Hepatocyte (in vitro differentiated cells): ENCODE measurements around the gene PRPF8. TPM values are rescaled to one million over a fixed set of nuclear protein-coding genes. Genes with fewer than 3 reads are reported as not detected.

Experiments used
- DNase-seq: peaks from one replicate; pipeline ENCODE4 v3.0.0-alpha.2; 2016; ENCODE audit warnings: low spot score
- H2AFZ ChIP-seq: fragments of 200-600 bp; sonication (generic); 2 replicates; pipeline ENCODE4 v1.6.0; 2016; ENCODE audit warnings: antibody characterized with exemption, mild to moderate bottlenecking
- H3K27ac ChIP-seq: fragments of 200-600 bp; sonication (generic); 2 replicates; pipeline ENCODE4 v1.5.1; 2016; ENCODE audit warnings: mild to moderate bottlenecking
- H3K27me3 ChIP-seq: fragments of 200-600 bp; sonication (generic); 2 replicates; pipeline ENCODE4 v1.6.1; 2016
- H3K36me3 ChIP-seq: fragments of 200-600 bp; sonication (generic); replicated peaks from 2 replicates; pipeline ENCODE4 v1.5.1; 2016; ENCODE audit warnings: low read depth; ENCODE audit not compliant: insufficient read depth
- H3K4me1 ChIP-seq: fragments of 200-600 bp; sonication (generic); 2 replicates; pipeline ENCODE4 v1.5.1; 2016; ENCODE audit warnings: mild to moderate bottlenecking, moderate library complexity; ENCODE audit not compliant: insufficient read depth
- H3K4me2 ChIP-seq: fragments of 200-600 bp; sonication (generic); 2 replicates; pipeline ENCODE4 v1.6.0; 2016
- H3K4me3 ChIP-seq: fragments of 200-600 bp; sonication (generic); 2 replicates; pipeline ENCODE4 v1.5.1; 2016; ENCODE audit warnings: mild to moderate bottlenecking
- H3K79me2 ChIP-seq: fragments of 200-600 bp; sonication (generic); 2 replicates; pipeline ENCODE4 v1.6.0; 2017; ENCODE audit warnings: mild to moderate bottlenecking
- H3K9me2 ChIP-seq: fragments of 200-600 bp; sonication (generic); replicated peaks from 2 replicates; pipeline ENCODE4 v1.6.0; 2017; ENCODE audit warnings: mild to moderate bottlenecking; ENCODE audit not compliant: insufficient read depth
- H3K9me3 ChIP-seq: fragments of 200-600 bp; sonication (generic); 2 replicates; pipeline ENCODE4 v1.5.1; 2016; ENCODE audit warnings: low read depth, mild to moderate bottlenecking
- H4K20me1 ChIP-seq: fragments of 200-600 bp; sonication (generic); 2 replicates; pipeline ENCODE4 v1.6.0; 2016; ENCODE audit warnings: mild to moderate bottlenecking; ENCODE audit not compliant: insufficient read depth, poor library complexity, severe bottlenecking
- CTCF ChIP-seq: fragments of 200-600 bp; sonication (generic); IDR thresholded peaks from 2 replicates; pipeline ENCODE4 v1.5.1; 2016; ENCODE audit warnings: antibody characterized with exemption, mild to moderate bottlenecking; ENCODE audit not compliant: poor library complexity
- EZH2 ChIP-seq: fragments of 200-600 bp; sonication (generic); IDR thresholded peaks from 2 replicates; pipeline ENCODE4 v1.6.1; 2016; ENCODE audit warnings: antibody characterized with exemption, mild to moderate bottlenecking, borderline replicate concordance
- EZH2phosphoT487 ChIP-seq: fragments of 200-600 bp; sonication (generic); IDR thresholded peaks from one replicate; pipeline ENCODE4 v1.6.1; 2018; ENCODE audit warnings: antibody characterized with exemption, mild to moderate bottlenecking, low read depth, moderate library complexity; ENCODE audit not compliant: unreplicated experiment, severe bottlenecking
- WGBS: methylation state at CpG from one replicate; pipeline ENCODE4 v1.1.6; 2016; ENCODE audit warnings: low lambda C conversion rate; ENCODE audit errors: missing lambda C conversion rate; 5-methylcytosine and 5-hydroxymethylcytosine counted together
- polyA plus RNA-seq: library from polyadenylated mRNA; unstranded; fragments of >200 nt; fragmentation: Nextera tagmentation; extraction: Ambion mirVana; gene quantifications from 2 replicates; pipeline ENCODE4 v1.2.1, GENCODE V29; 2016
- total RNA-seq: library from RNA; depleted of rRNA; stranded (reverse); fragments of >200 nt; gene quantifications from 2 replicates; pipeline ENCODE4 v1.2.3, GENCODE V29; 2014

Gene PRPF8
- total and polyA plus RNA-seq, 2 experiments from 2014 or later: 107 to 119 TPM

DNA sequence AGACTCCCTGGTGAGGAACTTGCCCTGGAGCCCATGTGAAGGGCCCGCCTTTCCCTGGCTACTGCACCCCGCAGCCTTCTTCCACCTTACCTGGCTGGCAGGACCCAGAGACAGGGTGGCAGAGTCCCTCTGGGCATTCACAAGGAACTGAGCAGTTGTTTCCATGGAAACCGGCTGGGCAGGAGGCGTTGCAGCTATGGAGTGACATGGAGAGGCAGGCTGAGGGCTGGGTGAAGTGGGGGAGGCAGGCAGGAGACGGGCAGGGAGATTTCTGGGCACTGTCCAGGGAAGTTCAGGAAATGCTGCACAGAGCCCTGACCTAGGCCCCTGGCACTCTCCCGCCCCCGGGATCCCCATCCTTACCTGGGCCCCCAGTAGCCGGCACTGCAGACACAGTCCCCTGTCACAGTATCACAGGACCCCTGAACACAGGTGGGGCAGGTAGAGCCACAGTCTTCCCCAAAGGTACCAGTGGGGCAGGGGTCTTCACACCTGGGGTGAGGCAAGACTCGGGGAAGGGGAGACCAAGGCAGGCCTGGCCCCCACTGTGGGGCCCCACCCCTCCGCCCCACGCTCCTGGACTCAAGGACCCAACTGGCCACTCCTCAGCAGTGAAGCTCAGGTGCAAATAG, 45.0 kb downstream of the PRPF8 start:
- H3K4me2 ChIP-seq: no peak overlapping the region
- 81% methylated on average over 8 of the region's 11 CpGs for WGBS
- TF ChIP-seq EZH2phosphoT487 (no peak), EZH2 (no peak), CTCF (no peak)
- H3K9me2 ChIP-seq: no peaks in the 10 kb centered on the region
- no peak overlapping the region for H3K4me3 ChIP-seq
- no peak overlapping the region for H2AFZ ChIP-seq
- no peaks in the 10 kb centered on the region for H3K9me3 ChIP-seq
- peaks cover 11% of the 10 kb centered on the region for H3K4me1 ChIP-seq
- no peaks in the 10 kb centered on the region for H3K27me3 ChIP-seq
- no peak for DNase-seq
- no peak overlapping the region for H3K27ac ChIP-seq
- no peaks in the 10 kb centered on the region for H4K20me1 ChIP-seq
- no peaks in the 10 kb centered on the region for H3K79me2 ChIP-seq
- H3K36me3 ChIP-seq: no peaks in the 10 kb centered on the region

DNA sequence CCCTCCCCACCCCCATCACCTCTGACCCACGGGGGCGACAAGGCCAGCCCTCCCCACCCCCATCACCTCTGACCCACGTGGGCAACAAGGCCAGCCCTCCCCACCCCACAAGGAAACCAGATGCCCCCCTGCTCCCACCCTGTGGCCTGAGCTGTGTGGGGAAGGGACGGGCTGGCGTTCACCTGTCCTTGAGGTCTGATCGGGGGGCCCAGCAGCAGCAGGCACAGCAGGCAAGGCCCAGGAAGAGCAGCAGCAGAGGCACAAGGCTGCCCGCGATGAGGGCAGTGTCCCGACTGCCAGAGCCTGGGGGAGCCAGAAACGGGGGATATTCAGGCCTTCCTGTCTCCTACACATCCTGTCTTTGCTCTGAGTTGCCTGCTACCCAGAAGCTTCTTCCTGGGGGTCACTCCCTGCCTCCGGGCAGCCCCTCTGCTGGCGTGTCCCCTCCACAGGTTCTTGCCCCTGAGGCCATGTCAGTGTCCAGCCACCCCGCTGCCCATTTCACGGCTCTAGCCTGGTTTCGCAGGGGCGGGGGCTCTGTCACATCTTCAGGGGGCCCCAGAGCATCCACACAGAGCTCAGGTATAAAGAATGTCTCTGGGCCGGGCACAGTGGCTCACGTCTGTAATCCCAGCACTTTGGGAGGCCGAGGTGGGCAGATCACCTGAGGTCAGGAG, 45.9 kb downstream of the PRPF8 start:
- H2AFZ ChIP-seq: no peak overlapping the region
- H3K9me3 ChIP-seq: no peaks in the 10 kb centered on the region
- no peaks in the 10 kb centered on the region for H4K20me1 ChIP-seq
- no peak overlapping the region for H3K4me2 ChIP-seq
- H3K36me3 ChIP-seq: no peaks in the 10 kb centered on the region
- no peaks in the 10 kb centered on the region for H3K79me2 ChIP-seq
- H3K9me2 ChIP-seq: no peaks in the 10 kb centered on the region
- no peak overlapping the region for H3K27ac ChIP-seq
- TF ChIP-seq EZH2phosphoT487 (no peak), CTCF (no peak), EZH2 (no peak)
- no peaks in the 10 kb centered on the region for H3K27me3 ChIP-seq
- H3K4me3 ChIP-seq: no peak overlapping the region
- DNase-seq: no peak
- H3K4me1 ChIP-seq: peaks cover 5% of the 10 kb centered on the region
- WGBS: 85% methylated on average over 19 of the region's 19 CpGs

GRCh38 chr17:1638171-1638590, 46.5 kb downstream of the PRPF8 start:
- Histone ChIP-seq H3K4me3 (no peak overlapping the region), H3K4me1 (peaks cover 4% of the 10 kb centered on the region), H3K27me3 (no peaks in the 10 kb centered on the region), H3K36me3 (no peaks in the 10 kb centered on the region), H3K9me3 (no peaks in the 10 kb centered on the region), H4K20me1 (no peaks in the 10 kb centered on the region), H3K9me2 (no peaks in the 10 kb centered on the region), H3K4me2 (no peak overlapping the region), H2AFZ (no peak overlapping the region), H3K79me2 (no peaks in the 10 kb centered on the region), H3K27ac (no peak overlapping the region)
- TF ChIP-seq EZH2 (no peak), CTCF (no peak), EZH2phosphoT487 (no peak)
- DNase-seq: no peak
- WGBS: 60% methylated on average over 15 of the region's 17 CpGs
